GM23338 (cell line): Measurements from ENCODE around the gene INPP5A.

Experiments used
- CTCF ChIP-seq, 2 experiments: fragments of 200-600 bp in 1 of 2; sonication (generic) in 1 of 2; conservative IDR thresholded peaks; 2 replicates each; pipeline versions ENCODE4 v1.5.1 to v1.6.1; 2016 to 2017; ENCODE audit warnings: antibody characterized with exemption in 2 of 2, low read depth in 2 of 2, mild to moderate bottlenecking in 2 of 2, moderate library complexity in 1 of 2
- REST ChIP-seq: IDR thresholded peaks from one replicate; pipeline ENCODE4 v1.6.1; 2018; ENCODE audit warnings: antibody characterized with exemption; ENCODE audit not compliant: unreplicated experiment

DNA sequence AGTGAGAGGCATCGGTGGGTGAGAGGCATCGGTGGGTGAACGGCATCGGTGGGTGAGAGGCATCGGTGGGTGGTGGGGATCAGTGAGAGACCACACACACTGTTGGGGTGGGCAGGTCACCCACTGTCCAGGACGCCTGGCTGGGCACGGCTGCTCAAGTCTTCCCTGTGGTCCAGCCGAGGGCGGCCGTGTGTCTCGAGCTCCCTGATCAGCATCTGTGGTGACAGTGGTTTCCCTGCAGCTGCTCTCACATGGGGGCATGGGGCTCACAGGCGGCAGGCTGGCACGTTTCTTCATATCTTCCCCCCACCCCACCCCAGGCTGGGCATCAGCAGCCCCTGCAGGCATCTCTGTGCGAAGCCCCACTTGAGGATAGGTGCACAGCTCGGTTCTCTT lies 170.2 kb downstream of the INPP5A start:
- TF ChIP-seq REST (no peak), CTCF (conservative IDR thresholded peaks at IDR 0.05; ENCODE audit: low read depth in 2 of 2) (no peak)
